Stomach (tissue), 9 donors: ENCODE results near the gene TRIM32. TPM values are rescaled to one million over a fixed set of nuclear protein-coding genes. Genes with fewer than 3 reads are reported as not detected.
A peak's percentile ranks its signal among the peaks of the same experiment; 100 is the strongest.

ENCODE experiments used
- DNase-seq, 2 donors: peaks; one replicate each; pipeline versions ENCODE4 v3.0.0 to v3.0.0-alpha.2; 2013 to 2019
- H3K27ac ChIP-seq, 5 donors: fragments of 200-600 bp in 4 of 5; sonication (generic) in 4 of 5; one replicate each; pipeline ENCODE4 v1.5.1; 2013 to 2019; ENCODE audit warnings: mild to moderate bottlenecking in 1 of 5, moderate library complexity in 1 of 5
- H3K27me3 ChIP-seq, 3 donors: fragments of 200-600 bp; sonication (generic); one replicate each; pipeline ENCODE4 v1.5.1; 2017 to 2019; ENCODE audit warnings: mixed run types in 1 of 3
- H3K36me3 ChIP-seq, 4 donors: fragments of 200-600 bp; sonication (generic); 1 replicate in 3 of 4; 2 replicates in 1 of 4; pipeline ENCODE4 v1.5.1; 2016 to 2019
- H3K4me1 ChIP-seq, 4 donors: fragments of 200-600 bp; sonication (generic); one replicate each; pipeline ENCODE4 v1.5.1; 2016 to 2019
- H3K4me3 ChIP-seq, 4 donors: fragments of 200-600 bp; sonication (generic) in 3 of 4; one replicate each; pipeline ENCODE4 v1.5.1; 2016 to 2019; ENCODE audit warnings: mild to moderate bottlenecking in 1 of 4
- H3K9me3 ChIP-seq, 4 donors: fragments of 200-600 bp; sonication (generic); one replicate each; pipeline ENCODE4 v1.5.1; 2016 to 2019
- CTCF ChIP-seq, 7 experiments: fragments of 450-650 bp in 4 of 7; fragments of 200-600 bp in 3 of 7; sonication (generic) in 3 of 7; IDR thresholded peaks; one replicate each; pipeline ENCODE4 v1.5.1; 2016 to 2019; ENCODE audit warnings: antibody characterized with exemption in 7 of 7, control low read depth in 2 of 7, mild to moderate bottlenecking in 1 of 7
- EP300 ChIP-seq: sonication (generic); formaldehyde crosslinking; IDR thresholded peaks from one replicate; pipeline ENCODE4 v1.6.1; 2017; ENCODE audit warnings: antibody characterized with exemption
- POLR2A ChIP-seq, 4 donors: fragments of 450-650 bp; IDR thresholded peaks; one replicate each; pipeline ENCODE4 v1.6.1; 2016; ENCODE audit warnings: antibody characterized with exemption in 4 of 4, control low read depth in 2 of 4, mild to moderate bottlenecking in 1 of 4, moderate library complexity in 1 of 4
- POLR2AphosphoS5 ChIP-seq, 3 donors: sonication (generic); formaldehyde crosslinking; IDR thresholded peaks; one replicate each; pipeline ENCODE4 v1.6.1; 2016; ENCODE audit warnings: antibody characterized with exemption in 3 of 3
- WGBS, 5 donors: extraction: QIAGEN DNeasy Blood & Tissue Kit in 3 of 5; methylation state at CpG; one replicate each; pipeline versions ENCODE4 v1.1.5 to v1.1.7; 2013 to 2018; 5-methylcytosine and 5-hydroxymethylcytosine counted together
- intact Hi-C: fragments of 100-400 bp; cut with DNase I; formaldehyde crosslinking; loops from one replicate; pipeline ENCODE4 v1.15.1; 2023; ENCODE audit warnings: low total_unique reads
- polyA plus RNA-seq, 3 donors: library from polyadenylated mRNA; stranded (reverse); fragments of 200-250 nt; gene quantifications; one replicate each; pipeline ENCODE4 v1.2.3, GENCODE V29; 2013
- total RNA-seq, 5 donors: library from RNA; depleted of rRNA; stranded (reverse); fragments of >200 nt; gene quantifications; one replicate each; pipeline versions ENCODE4 v1.1.0 to v1.2.3, GENCODE V29; 2014 to 2016
- donor health status: healthy with polysubstance abuse.
- donor health status: Bipolar disorder and iron deficiency.
- donor health status: healthy.

Gene TRIM32
- total and polyA plus RNA-seq, 8 donors = 2.3 to 24.9 (median 6.3) TPM

- Histone ChIP-seq H3K4me1 (peaks cover 0 to 7% (median 2%) of the 10 kb centered on the region in 4 donors), H3K27ac (no peak overlapping the region), H3K27me3 (no peaks in the 10 kb centered on the region), H3K4me3 (no peak overlapping the region), H3K36me3 (no peaks in the 10 kb centered on the region), H3K9me3 (no peaks in the 10 kb centered on the region)
- TF ChIP-seq POLR2AphosphoS5 (IDR thresholded peaks at IDR 0.05) (peak in 1 of 3 donors; percentile 15), EP300 (no peak), CTCF (IDR thresholded peaks at IDR 0.05) (peak in 5 of 7 experiments; percentile 69 to 86 (median 78))
- intact Hi-C loops = no loop called here
- 14 to 25% (median 15%) methylated on average over 6 to 16 of the region's 16 CpGs for WGBS, 5 donors
- peak; percentile 86 to 88 for DNase-seq
These were observed 50.0 kb downstream of the TRIM32 start for GRCh38 chr9:116737152-116737546.

GRCh38 chr9:116741086-116741740 is 54.1 kb downstream of the TRIM32 start:
- H3K9me3 ChIP-seq = no peaks in the 10 kb centered on the region
- TF ChIP-seq POLR2A (IDR thresholded peaks at IDR 0.05) (no peak), POLR2AphosphoS5 (IDR thresholded peaks at IDR 0.05) (no peak), CTCF (IDR thresholded peaks at IDR 0.05) (no peak), EP300 (no peak)
- H3K4me1 ChIP-seq = peaks cover 0 to 7% (median 2%) of the 10 kb centered on the region in 4 donors
- H3K4me3 ChIP-seq = no peak overlapping the region
- no peaks in the 10 kb centered on the region for H3K27me3 ChIP-seq
- no peak for DNase-seq
- no peaks in the 10 kb centered on the region for H3K36me3 ChIP-seq
- no peak overlapping the region for H3K27ac ChIP-seq
- 66 to 76% (median 71%) methylated on average over 3 of the region's 3 CpGs for WGBS, 5 donors
- intact Hi-C loops = loop anchor here (10.0 kb wide), 1 partner anchor 114 kb away; no protein-coding TSS in a partner anchor

- H3K27me3 ChIP-seq = no peaks in the 10 kb centered on the region
- peaks cover 0 to 6% (median 2%) of the 10 kb centered on the region in 4 donors for H3K4me1 ChIP-seq
- H3K9me3 ChIP-seq = no peaks in the 10 kb centered on the region
- no peak overlapping the region for H3K4me3 ChIP-seq
- TF ChIP-seq CTCF (IDR thresholded peaks at IDR 0.05) = no peak
- no peak for TF ChIP-seq POLR2A (IDR thresholded peaks at IDR 0.05)
- no peak for TF ChIP-seq EP300
- no peak for TF ChIP-seq POLR2AphosphoS5 (IDR thresholded peaks at IDR 0.05)
- no peak overlapping the region for H3K27ac ChIP-seq
- no peak for DNase-seq
- 55 to 74% (median 64%) methylated on average over 2 of the region's 2 CpGs for WGBS, 5 donors
- intact Hi-C loops = loop anchor here (10.0 kb wide), 1 partner anchor 113 kb away; no protein-coding TSS in a partner anchor
- no peaks in the 10 kb centered on the region for H3K36me3 ChIP-seq
These were observed 54.6 kb downstream of the TRIM32 start for GRCh38 chr9:116741742-116742141.

GRCh38 chr9:116749176-116749575 is 62.1 kb downstream of the TRIM32 start:
- no peaks in the 10 kb centered on the region for H3K4me1 ChIP-seq
- no peak overlapping the region for H3K4me3 ChIP-seq
- no peaks in the 10 kb centered on the region for H3K36me3 ChIP-seq
- H3K9me3 ChIP-seq = no peaks in the 10 kb centered on the region
- DNase-seq = no peak
- no peak for TF ChIP-seq EP300
- no peak for TF ChIP-seq POLR2AphosphoS5 (IDR thresholded peaks at IDR 0.05)
- no peak for TF ChIP-seq POLR2A (IDR thresholded peaks at IDR 0.05)
- H3K27me3 ChIP-seq = no peaks in the 10 kb centered on the region
- intact Hi-C loops = loop anchor here (10.0 kb wide), 1 partner anchor 106 kb away; no protein-coding TSS in a partner anchor
- no peak overlapping the region for H3K27ac ChIP-seq
- 92 to 97% (median 96%) methylated on average over 3 of the region's 3 CpGs for WGBS, 5 donors

- no peak overlapping the region for H3K27ac ChIP-seq
- H3K4me3 ChIP-seq = no peak overlapping the region
- H3K36me3 ChIP-seq = no peaks in the 10 kb centered on the region
- intact Hi-C loops = loop anchor here (10.0 kb wide), 1 partner anchor 105 kb away; no protein-coding TSS in a partner anchor
- TF ChIP-seq POLR2A (IDR thresholded peaks at IDR 0.05) (no peak), POLR2AphosphoS5 (IDR thresholded peaks at IDR 0.05) (no peak), EP300 (no peak), CTCF (IDR thresholded peaks at IDR 0.05) (no peak)
- WGBS, 5 donors = 54 to 77% (median 72%) methylated on average over 2 of the region's 2 CpGs
- DNase-seq = no peak
- no peaks in the 10 kb centered on the region for H3K4me1 ChIP-seq
- no peaks in the 10 kb centered on the region for H3K9me3 ChIP-seq
- no peaks in the 10 kb centered on the region for H3K27me3 ChIP-seq
These were observed 62.7 kb downstream of the TRIM32 start for GRCh38 chr9:116749772-116750171.
